ENCODE results near the gene LRSAM1.

LRSAM1 gene

GRCh38 chr9:127514468-127514867 is 63.2 kb downstream of the LRSAM1 start:
- TF ChIP-seq NFIC (IDR thresholded peaks at IDR 0.05) (no peak), REST (IDR thresholded peaks at IDR 0.05; ENCODE audit: low read depth) (no peak), RAD21 (IDR thresholded peaks at IDR 0.05; ENCODE audit: low read depth) (no peak), EP300 (IDR thresholded peaks at IDR 0.05; ENCODE audit: borderline replicate concordance) (no peak), CEBPB (IDR thresholded peaks at IDR 0.05) (no peak), TAF1 (IDR thresholded peaks at IDR 0.05; ENCODE audit: low read depth) (no peak)
- TF ChIP-seq, protein P1, sequence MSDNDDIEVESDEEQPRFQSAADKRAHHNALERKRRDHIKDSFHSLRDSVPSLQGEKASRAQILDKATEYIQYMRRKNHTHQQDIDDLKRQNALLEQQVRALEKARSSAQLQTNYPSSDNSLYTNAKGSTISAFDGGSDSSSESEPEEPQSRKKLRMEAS (IDR thresholded peaks at IDR 0.05): no peak

GRCh38 chr9:127516835-127517607 is 65.7 kb downstream of the LRSAM1 start:
- TF ChIP-seq NFIC (IDR thresholded peaks at IDR 0.05) (no peak), REST (IDR thresholded peaks at IDR 0.05; ENCODE audit: low read depth) (peak; percentile 70)

- TF ChIP-seq USF1 (IDR thresholded peaks at IDR 0.05) (no peak), REST (IDR thresholded peaks at IDR 0.05; ENCODE audit: low read depth) (no peak), FOXM1 (IDR thresholded peaks at IDR 0.05; ENCODE audit: borderline replicate concordance, low read depth) (no peak), CREB1 (IDR thresholded peaks at IDR 0.05; ENCODE audit: low read depth) (no peak), TCF12 (IDR thresholded peaks at IDR 0.05; ENCODE audit: low read depth) (no peak), RAD21 (IDR thresholded peaks at IDR 0.05; ENCODE audit: low read depth) (no peak), ZBTB7A (IDR thresholded peaks at IDR 0.05; ENCODE audit: low read depth) (no peak), CEBPB (IDR thresholded peaks at IDR 0.05) (no peak), NFIC (IDR thresholded peaks at IDR 0.05) (no peak), TAF1 (IDR thresholded peaks at IDR 0.05; ENCODE audit: low read depth) (no peak)
- TF ChIP-seq, protein P1 (IDR thresholded peaks at IDR 0.05): no peak
Observed at GRCh38 chr9:127517620-127518019, 66.3 kb downstream of the LRSAM1 start.

DNA sequence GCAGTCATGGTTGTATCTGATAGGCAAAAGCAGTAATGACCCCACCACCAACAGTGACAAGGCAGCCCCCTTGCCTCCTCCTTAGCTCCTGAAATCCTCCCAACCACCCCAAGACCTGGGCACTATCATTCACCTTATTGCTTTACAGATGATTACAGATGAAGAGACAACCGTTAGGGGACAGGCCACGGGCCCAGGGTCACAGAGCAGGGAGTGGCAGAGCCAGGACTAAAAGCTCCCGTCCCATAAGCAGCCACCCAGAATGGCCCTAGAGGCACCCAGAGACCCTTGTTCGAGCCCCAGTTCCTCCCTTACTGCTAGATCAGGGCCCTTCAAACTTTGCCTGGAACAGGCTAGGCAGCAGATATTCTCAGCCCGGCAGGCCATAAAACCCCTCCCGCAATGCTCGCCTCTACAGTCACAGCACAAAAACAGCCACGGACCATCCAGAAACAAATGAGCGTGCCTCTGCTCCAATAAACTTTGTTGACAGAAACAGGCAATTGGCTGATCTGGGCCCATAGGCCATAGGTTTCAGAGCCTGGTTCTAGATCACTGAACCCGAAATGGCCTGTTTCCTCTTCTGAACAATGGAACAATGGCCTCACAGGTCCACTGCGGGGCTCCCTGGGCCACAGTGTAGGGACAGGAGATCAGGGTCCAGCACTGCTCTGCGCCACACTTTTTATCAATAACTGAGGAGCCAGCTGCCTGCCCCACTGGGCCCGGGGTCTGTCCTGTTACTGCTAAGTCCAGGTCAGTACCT is 67.0 kb downstream of the LRSAM1 start:
- TF ChIP-seq TCF12 (IDR thresholded peaks at IDR 0.05; ENCODE audit: low read depth) (peak; percentile 70), CEBPB (IDR thresholded peaks at IDR 0.05) (no peak), USF1 (IDR thresholded peaks at IDR 0.05) (no peak), CREB1 (IDR thresholded peaks at IDR 0.05; ENCODE audit: low read depth) (no peak), EP300 (IDR thresholded peaks at IDR 0.05; ENCODE audit: borderline replicate concordance) (peak; percentile 76; the same call in 1 of the 2 replicates), FOXM1 (IDR thresholded peaks at IDR 0.05; ENCODE audit: borderline replicate concordance, low read depth) (peak; percentile 36; the same call in 1 of the 2 replicates), TEAD4 (IDR thresholded peaks at IDR 0.05) (no peak), YY1 (IDR thresholded peaks at IDR 0.05; ENCODE audit: low read depth) (peak; percentile 58; the same call in 1 of the 2 replicates)
- TF ChIP-seq, protein P1 (IDR thresholded peaks at IDR 0.05): peak; percentile 42; the same call in 1 of the 2 replicates
